ENCODE results near the gene ARRB2.

GRCh38 chr17:4751932-4752331 lies 41.5 kb downstream of the ARRB2 start:
- TF ChIP-seq POLR2A (IDR thresholded peaks at IDR 0.05; ENCODE audit: low read length) (no peak), GATA1 (IDR thresholded peaks at IDR 0.05; ENCODE audit: low read depth, low read length) (no peak)
